Vagina (tissue), 2 donors: Measurements from ENCODE around the gene USP17L21. TPM values are rescaled to one million over a fixed set of nuclear protein-coding genes. Genes with fewer than 3 reads are reported as not detected.
"Not testable (repeated sequence)": the region's sequence is repeated elsewhere in the genome, so short reads cannot be mapped to it uniquely, and the experiment has no call there.

Experiments
- DNase-seq, 2 donors: peaks; one replicate each; pipeline ENCODE4 v3.0.0-alpha.2; 2017; ENCODE audit errors: extremely low spot score in 2 of 2
- H3K27ac ChIP-seq: fragments of 200-600 bp; sonication (generic); one replicate; pipeline ENCODE4 v1.5.1; 2019
- H3K27me3 ChIP-seq: fragments of 200-600 bp; sonication (generic); one replicate; pipeline ENCODE4 v1.5.1; 2019
- H3K36me3 ChIP-seq, 2 donors: fragments of 200-600 bp; sonication (generic); one replicate each; pipeline ENCODE4 v1.5.1; 2017 to 2019
- H3K4me1 ChIP-seq: fragments of 200-600 bp; sonication (generic); one replicate; pipeline ENCODE4 v1.5.1; 2019
- H3K4me3 ChIP-seq, 2 donors: fragments of 200-600 bp; sonication (generic); 1 replicate in 1 of 2; 2 replicates in 1 of 2; pipeline ENCODE4 v1.5.1; 2016 to 2019
- H3K9me3 ChIP-seq: fragments of 200-600 bp; sonication (generic); one replicate; pipeline ENCODE4 v1.5.1; 2019
- intact Hi-C: fragments of 100-400 bp; cut with DNase I; formaldehyde crosslinking; loops from one replicate; pipeline ENCODE4 v1.15.1; 2023
- total RNA-seq: library from RNA; depleted of rRNA; stranded (reverse); fragments of >200 nt; gene quantifications from one replicate; pipeline ENCODE4 v1.2.3, GENCODE V29; 2016

The USP17L21 gene
- not detected for total RNA-seq

GRCh38 chr4:9262572-9262971 is at the start of gene USP17L21:
Gene USP17L21 (plus strand): TSS chr4:9262872. CDS start chr4:9262872, 0 bp downstream.
- H3K4me1 ChIP-seq, DNase-seq, H3K27ac ChIP-seq, H3K36me3 ChIP-seq, H3K9me3 ChIP-seq, intact Hi-C loops, H3K27me3 ChIP-seq, H3K4me3 ChIP-seq: not testable (repeated sequence)

GRCh38 chr4:9214701-9215100 is 48.0 kb upstream of the USP17L21 start:
- H3K27ac ChIP-seq, H3K4me1 ChIP-seq, H3K27me3 ChIP-seq, intact Hi-C loops, H3K36me3 ChIP-seq, H3K9me3 ChIP-seq, DNase-seq, H3K4me3 ChIP-seq: not testable (repeated sequence)

- intact Hi-C loops, result not testable (repeated sequence)
Observed at GRCh38 chr4:9215105-9215504, 47.6 kb upstream of the USP17L21 start, which contains the start of gene USP17L11. Gene USP17L11 (plus strand): TSS chr4:9215405. CDS start chr4:9215405, 0 bp downstream.

DNA sequence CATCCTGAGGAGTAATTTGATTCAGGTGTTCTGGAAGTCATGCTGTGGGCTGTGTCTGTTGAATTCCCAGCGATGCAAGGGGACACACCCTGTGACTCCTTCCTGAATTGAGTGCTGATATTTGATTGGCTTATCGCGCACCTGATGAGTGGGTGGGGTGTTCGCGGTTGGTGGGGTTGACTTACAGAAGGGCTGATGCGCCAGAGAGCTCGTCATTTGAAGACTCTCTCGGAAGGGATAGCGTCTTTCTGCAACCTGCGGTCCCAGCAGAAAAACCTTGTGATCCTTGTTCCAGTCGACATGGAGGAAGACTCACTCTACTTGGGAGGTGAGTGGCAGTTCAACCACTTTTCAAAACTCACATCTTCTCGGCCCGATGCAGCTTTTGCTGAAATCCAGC is 42.8 kb upstream of the USP17L21 start, which contains the start of gene USP17L12:
TSS of gene USP17L12 (plus strand) at position 301 of the 400 bp plus-strand sequence. CDS start at position 301, 0 bp downstream.
- intact Hi-C loops, H3K27me3 ChIP-seq, H3K4me3 ChIP-seq, H3K27ac ChIP-seq, H3K9me3 ChIP-seq, DNase-seq, H3K4me1 ChIP-seq, H3K36me3 ChIP-seq: not testable (repeated sequence)

More at GRCh38 chr4:9215105-9215504, 47.6 kb upstream of the USP17L21 start, which contains the start of gene USP17L11:
- not testable (repeated sequence) for H3K27ac ChIP-seq, H3K4me3 ChIP-seq, DNase-seq, H3K27me3 ChIP-seq, H3K9me3 ChIP-seq, H3K4me1 ChIP-seq, H3K36me3 ChIP-seq

DNA sequence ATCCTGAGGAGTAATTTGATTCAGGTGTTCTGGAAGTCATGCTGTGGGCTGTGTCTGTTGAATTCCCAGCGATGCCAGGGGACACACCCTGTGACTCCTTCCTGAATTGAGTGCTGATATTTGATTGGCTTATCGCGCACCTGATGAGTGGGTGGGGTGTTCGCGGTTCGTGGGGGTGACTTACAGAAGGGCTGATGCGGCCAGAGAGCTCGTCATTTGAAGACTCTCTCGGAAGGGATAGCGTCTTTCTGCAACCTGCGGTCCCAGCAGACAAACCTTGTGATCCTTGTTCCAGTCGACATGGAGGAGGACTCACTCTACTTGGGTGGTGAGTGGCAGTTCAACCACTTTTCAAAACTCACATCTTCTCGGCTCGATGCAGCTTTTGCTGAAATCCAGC is 38.1 kb upstream of the USP17L21 start, which contains the start of gene USP17L13:
TSS of gene USP17L13 (plus strand) at position 301 of the 400 bp plus-strand sequence. CDS start at position 301, 0 bp downstream.
- H3K27ac ChIP-seq, H3K27me3 ChIP-seq, H3K9me3 ChIP-seq, H3K36me3 ChIP-seq, intact Hi-C loops, DNase-seq, H3K4me1 ChIP-seq, H3K4me3 ChIP-seq: not testable (repeated sequence)

DNA sequence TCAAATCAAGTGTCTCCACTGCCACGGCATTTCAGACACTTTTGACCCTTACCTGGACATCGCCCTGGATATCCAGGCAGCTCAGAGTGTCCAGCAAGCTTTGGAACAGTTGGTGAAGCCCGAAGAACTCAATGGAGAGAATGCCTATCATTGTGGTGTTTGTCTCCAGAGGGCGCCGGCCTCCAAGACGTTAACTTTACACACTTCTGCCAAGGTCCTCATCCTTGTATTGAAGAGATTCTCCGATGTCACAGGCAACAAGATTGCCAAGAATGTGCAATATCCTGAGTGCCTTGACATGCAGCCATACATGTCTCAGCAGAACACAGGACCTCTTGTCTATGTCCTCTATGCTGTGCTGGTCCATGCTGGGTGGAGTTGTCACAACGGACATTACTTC is 32.4 kb upstream of the USP17L21 start:
- DNase-seq, intact Hi-C loops, H3K4me3 ChIP-seq, H3K9me3 ChIP-seq, H3K4me1 ChIP-seq, H3K36me3 ChIP-seq, H3K27me3 ChIP-seq, H3K27ac ChIP-seq: not testable (repeated sequence)

GRCh38 chr4:9234085-9234484 is 28.6 kb upstream of the USP17L21 start, which contains the start of gene USP17L15:
Gene USP17L15 (plus strand): TSS chr4:9234385. CDS start chr4:9234385, 0 bp downstream.
- H3K4me3 ChIP-seq, intact Hi-C loops, H3K9me3 ChIP-seq, H3K27me3 ChIP-seq, DNase-seq, H3K4me1 ChIP-seq, H3K27ac ChIP-seq, H3K36me3 ChIP-seq: not testable (repeated sequence)

- H3K9me3 ChIP-seq, intact Hi-C loops, H3K27me3 ChIP-seq, H3K4me3 ChIP-seq, H3K27ac ChIP-seq, H3K36me3 ChIP-seq, H3K4me1 ChIP-seq: not testable (repeated sequence)
- peak in 1 of 2 donors; percentile 58 for DNase-seq
Observed at GRCh38 chr4:9238461-9238860, 24.2 kb upstream of the USP17L21 start.

DNA sequence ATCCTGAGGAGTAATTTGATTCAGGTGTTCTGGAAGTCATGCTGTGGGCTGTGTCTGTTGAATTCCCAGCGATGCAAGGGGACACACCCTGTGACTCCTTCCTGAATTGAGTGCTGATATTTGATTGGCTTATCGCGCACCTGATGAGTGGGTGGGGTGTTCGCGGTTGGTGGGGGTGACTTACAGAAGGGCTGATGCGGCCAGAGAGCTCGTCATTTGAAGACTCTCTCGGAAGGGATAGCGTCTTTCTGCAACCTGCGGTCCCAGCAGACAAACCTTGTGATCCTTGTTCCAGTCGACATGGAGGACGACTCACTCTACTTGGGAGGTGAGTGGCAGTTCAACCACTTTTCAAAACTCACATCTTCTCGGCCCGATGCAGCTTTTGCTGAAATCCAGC is 19.1 kb upstream of the USP17L21 start, which contains the start of gene USP17L17:
TSS of gene USP17L17 (plus strand) at position 301 of the 400 bp plus-strand sequence. CDS start at position 301, 0 bp downstream.
- H3K36me3 ChIP-seq, intact Hi-C loops, H3K9me3 ChIP-seq, H3K27ac ChIP-seq, H3K4me3 ChIP-seq, H3K27me3 ChIP-seq, DNase-seq, H3K4me1 ChIP-seq: not testable (repeated sequence)

DNA sequence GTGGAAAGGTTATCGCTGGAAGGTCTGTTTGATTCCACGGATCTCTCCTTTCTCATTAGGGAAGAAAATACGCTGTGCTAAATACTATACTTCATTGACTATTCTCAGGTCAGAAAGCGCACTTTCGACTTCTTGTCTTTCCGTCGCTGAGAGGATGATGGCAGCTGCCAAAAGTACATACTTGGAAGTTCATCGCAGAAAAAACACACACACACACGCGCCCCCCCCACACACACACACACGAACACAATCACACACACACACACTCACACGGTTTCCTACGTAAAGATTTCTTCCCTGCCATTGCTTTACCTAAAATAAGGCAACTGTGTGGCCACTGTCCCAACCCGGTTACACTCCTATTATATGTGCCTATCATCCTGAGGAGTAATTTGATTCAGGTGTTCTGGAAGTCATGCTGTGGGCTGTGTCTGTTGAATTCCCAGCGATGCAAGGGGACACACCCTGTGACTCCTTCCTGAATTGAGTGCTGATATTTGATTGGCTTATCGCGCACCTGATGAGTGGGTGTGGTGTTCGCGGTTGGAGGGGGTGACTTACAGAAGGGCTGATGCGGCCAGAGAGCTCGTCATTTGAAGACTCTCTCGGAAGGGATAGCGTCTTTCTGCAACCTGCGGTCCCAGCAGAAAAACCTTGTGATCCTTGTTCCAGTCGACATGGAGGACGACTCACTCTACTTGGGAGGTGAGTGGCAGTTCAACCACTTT is 14.6 kb upstream of the USP17L21 start, which contains the start of gene USP17L18:
TSS of gene USP17L18 (plus strand) at position 678 of the 728 bp plus-strand sequence. CDS start at position 678, 0 bp downstream.
- H3K27me3 ChIP-seq, intact Hi-C loops, H3K9me3 ChIP-seq, H3K36me3 ChIP-seq, H3K27ac ChIP-seq, H3K4me1 ChIP-seq, H3K4me3 ChIP-seq: not testable (repeated sequence)
- peak in 1 of 2 donors; percentile 95 for DNase-seq

- DNase-seq, H3K27me3 ChIP-seq, H3K36me3 ChIP-seq, H3K9me3 ChIP-seq, H3K4me3 ChIP-seq, H3K27ac ChIP-seq, intact Hi-C loops, H3K4me1 ChIP-seq: not testable (repeated sequence)
Observed at GRCh38 chr4:9253078-9253477, 9.6 kb upstream of the USP17L21 start, which contains the start of gene USP17L19. Gene USP17L19 (plus strand): TSS chr4:9253378. CDS start chr4:9253378, 0 bp downstream.

GRCh38 chr4:9257824-9258223 is 4.8 kb upstream of the USP17L21 start, which contains the start of gene USP17L20:
Gene USP17L20 (plus strand): TSS chr4:9258124. CDS start chr4:9258124, 0 bp downstream.
- H3K27me3 ChIP-seq, DNase-seq, H3K36me3 ChIP-seq, H3K4me3 ChIP-seq, H3K27ac ChIP-seq, intact Hi-C loops, H3K4me1 ChIP-seq, H3K9me3 ChIP-seq: not testable (repeated sequence)

DNA sequence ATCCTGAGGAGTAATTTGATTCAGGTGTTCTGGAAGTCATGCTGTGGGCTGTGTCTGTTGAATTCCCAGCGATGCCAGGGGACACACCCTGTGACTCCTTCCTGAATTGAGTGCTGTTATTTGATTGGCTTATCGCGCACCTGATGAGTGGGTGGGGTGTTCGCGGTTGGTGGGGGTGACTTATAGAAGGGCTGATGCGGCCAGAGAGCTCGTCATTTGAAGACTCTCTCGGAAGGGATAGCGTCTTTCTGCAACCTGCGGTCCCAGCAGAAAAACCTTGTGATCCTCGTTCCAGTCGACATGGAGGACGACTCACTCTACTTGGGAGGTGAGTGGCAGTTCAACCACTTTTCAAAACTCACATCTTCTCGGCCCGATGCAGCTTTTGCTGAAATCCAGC is 4.6 kb downstream of the USP17L21 start, which contains the start of gene USP17L22:
TSS of gene USP17L22 (plus strand) at position 301 of the 400 bp plus-strand sequence. CDS start at position 301, 0 bp downstream.
- H3K9me3 ChIP-seq, H3K27ac ChIP-seq, H3K36me3 ChIP-seq, DNase-seq, H3K4me1 ChIP-seq, H3K4me3 ChIP-seq, H3K27me3 ChIP-seq, intact Hi-C loops: not testable (repeated sequence)
